HEK293 (cell line): ENCODE data around the gene PRKCA.

ENCODE experiments used
- GLI2 ChIP-seq: fragments of 450-650 bp; formaldehyde crosslinking; IDR thresholded peaks from 2 replicates; pipeline ENCODE4; 2017; ENCODE audit warnings: missing biosample characterization, missing genetic modification characterization, low read depth, borderline replicate concordance
- GLIS1 ChIP-seq: fragments of 450-650 bp; formaldehyde crosslinking; IDR thresholded peaks from 2 replicates; pipeline ENCODE4 v1.5.1; 2016; ENCODE audit warnings: missing biosample characterization, missing genetic modification characterization
- KLF10 ChIP-seq: fragments of 450-650 bp; IDR thresholded peaks from 2 replicates; pipeline ENCODE4 v1.5.1; 2018; ENCODE audit warnings: missing biosample characterization, mild to moderate bottlenecking, missing genetic modification characterization
- KLF7 ChIP-seq: fragments of 450-650 bp; formaldehyde crosslinking; IDR thresholded peaks from 2 replicates; pipeline ENCODE4 v1.5.1; 2016; ENCODE audit warnings: missing biosample characterization, missing genetic modification characterization, borderline replicate concordance
- KLF8 ChIP-seq: fragments of 450-650 bp; formaldehyde crosslinking; IDR thresholded peaks from 2 replicates; pipeline ENCODE4 v1.5.1; 2016; ENCODE audit warnings: missing biosample characterization, missing genetic modification characterization
- RBAK ChIP-seq: fragments of 450-650 bp; formaldehyde crosslinking; IDR thresholded peaks from 2 replicates; pipeline ENCODE4 v1.5.1; 2016; ENCODE audit warnings: missing biosample characterization, missing genetic modification characterization
- ZNF10 ChIP-seq: fragments of 450-650 bp; formaldehyde crosslinking; IDR thresholded peaks from 2 replicates; pipeline ENCODE4 v1.5.1; 2017; ENCODE audit warnings: missing biosample characterization, missing genetic modification characterization
- ZNF121 ChIP-seq: fragments of 450-650 bp; formaldehyde crosslinking; IDR thresholded peaks from 2 replicates; pipeline ENCODE4 v1.5.1; 2016; ENCODE audit warnings: missing biosample characterization, missing genetic modification characterization
- ZNF133 ChIP-seq: fragments of 450-650 bp; formaldehyde crosslinking; IDR thresholded peaks from 2 replicates; pipeline ENCODE4 v1.5.1; 2016; ENCODE audit warnings: missing biosample characterization, missing genetic modification characterization
- ZNF140 ChIP-seq: fragments of 450-650 bp; formaldehyde crosslinking; IDR thresholded peaks from 2 replicates; pipeline ENCODE4 v1.5.1; 2016; ENCODE audit warnings: missing biosample characterization, missing genetic modification characterization
- ZNF473 ChIP-seq: fragments of 450-650 bp; formaldehyde crosslinking; IDR thresholded peaks from 2 replicates; pipeline ENCODE4 v1.5.1; 2017; ENCODE audit warnings: missing biosample characterization, missing genetic modification characterization
- ZNF501 ChIP-seq: fragments of 450-650 bp; formaldehyde crosslinking; IDR thresholded peaks from 2 replicates; pipeline ENCODE4 v1.5.1; 2016; ENCODE audit warnings: missing biosample characterization, missing genetic modification characterization
- ZNF521 ChIP-seq: fragments of 450-650 bp; formaldehyde crosslinking; IDR thresholded peaks from 2 replicates; pipeline ENCODE4 v1.5.1; 2017; ENCODE audit warnings: missing biosample characterization, mild to moderate bottlenecking, missing genetic modification characterization
- ZNF558 ChIP-seq: fragments of 450-650 bp; formaldehyde crosslinking; IDR thresholded peaks from 2 replicates; pipeline ENCODE4 v1.5.1; 2016; ENCODE audit warnings: missing biosample characterization, missing genetic modification characterization
- ZNF596 ChIP-seq: fragments of 450-650 bp; IDR thresholded peaks from 2 replicates; pipeline ENCODE4 v1.5.0; 2018; ENCODE audit warnings: missing biosample characterization, mild to moderate bottlenecking, missing genetic modification characterization, moderate library complexity
- ZNF600 ChIP-seq: fragments of 450-650 bp; formaldehyde crosslinking; IDR thresholded peaks from 2 replicates; pipeline ENCODE4 v1.5.1; 2016; ENCODE audit warnings: missing biosample characterization, missing genetic modification characterization
- ZNF623 ChIP-seq: fragments of 450-650 bp; formaldehyde crosslinking; IDR thresholded peaks from 2 replicates; pipeline ENCODE4 v1.5.1; 2016; ENCODE audit warnings: missing biosample characterization, missing genetic modification characterization
- ZNF626 ChIP-seq: fragments of 450-650 bp; sonication (Bioruptor Pico); formaldehyde crosslinking; IDR thresholded peaks from 2 replicates; pipeline ENCODE4 v1.5.1; 2018; ENCODE audit warnings: missing biosample characterization, missing genetic modification characterization, inconsistent platforms
- ZNF664 ChIP-seq: fragments of 450-650 bp; formaldehyde crosslinking; IDR thresholded peaks from 2 replicates; pipeline ENCODE4 v1.5.1; 2016; ENCODE audit warnings: missing biosample characterization, missing genetic modification characterization
- ZNF747 ChIP-seq: fragments of 450-650 bp; formaldehyde crosslinking; IDR thresholded peaks from 2 replicates; pipeline ENCODE4 v1.5.1; 2016; ENCODE audit warnings: missing biosample characterization, missing genetic modification characterization
- ZNF76 ChIP-seq: fragments of 450-650 bp; formaldehyde crosslinking; IDR thresholded peaks from 2 replicates; pipeline ENCODE4; 2016; ENCODE audit warnings: low read depth, missing biosample characterization, missing genetic modification characterization, borderline replicate concordance
- ZNF776 ChIP-seq: fragments of 450-650 bp; formaldehyde crosslinking; IDR thresholded peaks from 2 replicates; pipeline ENCODE4 v1.5.0; 2017; ENCODE audit warnings: missing biosample characterization, missing genetic modification characterization, borderline replicate concordance
- ZNF843 ChIP-seq: fragments of 450-650 bp; formaldehyde crosslinking; IDR thresholded peaks from 2 replicates; pipeline ENCODE4 v1.5.1; 2016; ENCODE audit warnings: missing biosample characterization, missing genetic modification characterization
- ZXDB ChIP-seq: fragments of 450-650 bp; formaldehyde crosslinking; IDR thresholded peaks from 2 replicates; pipeline ENCODE4 v1.5.1; 2016; ENCODE audit warnings: missing biosample characterization, missing genetic modification characterization
- TF ChIP-seq, protein P1 (sequence below): fragments of 450-650 bp; formaldehyde crosslinking; IDR thresholded peaks from 2 replicates; pipeline ENCODE4 v1.5.1; 2016; ENCODE audit warnings: missing biosample characterization, missing genetic modification characterization
- TF ChIP-seq, protein P2 (sequence below): fragments of 450-650 bp; formaldehyde crosslinking; IDR thresholded peaks from 2 replicates; pipeline ENCODE4 v1.5.1; 2016; ENCODE audit warnings: missing biosample characterization, missing genetic modification characterization
- TF ChIP-seq, protein P3 (sequence below): fragments of 450-650 bp; formaldehyde crosslinking; IDR thresholded peaks from 2 replicates; pipeline ENCODE4 v1.5.1; 2017; ENCODE audit warnings: missing biosample characterization, missing genetic modification characterization
- TF ChIP-seq, protein P4 (sequence below): fragments of 450-650 bp; formaldehyde crosslinking; conservative IDR thresholded peaks from 2 replicates; pipeline ENCODE4 v1.5.1; 2016; ENCODE audit warnings: low read depth, missing biosample characterization, missing genetic modification characterization
- TF ChIP-seq, protein P5 (sequence below): fragments of 450-650 bp; formaldehyde crosslinking; IDR thresholded peaks from 2 replicates; pipeline ENCODE4 v1.5.1; 2016; ENCODE audit warnings: missing biosample characterization, missing genetic modification characterization
- TF ChIP-seq, protein P6 (sequence below): fragments of 450-650 bp; formaldehyde crosslinking; IDR thresholded peaks from 2 replicates; pipeline ENCODE4 v1.5.1; 2016; ENCODE audit warnings: missing biosample characterization, missing genetic modification characterization

The PRKCA gene

DNA sequence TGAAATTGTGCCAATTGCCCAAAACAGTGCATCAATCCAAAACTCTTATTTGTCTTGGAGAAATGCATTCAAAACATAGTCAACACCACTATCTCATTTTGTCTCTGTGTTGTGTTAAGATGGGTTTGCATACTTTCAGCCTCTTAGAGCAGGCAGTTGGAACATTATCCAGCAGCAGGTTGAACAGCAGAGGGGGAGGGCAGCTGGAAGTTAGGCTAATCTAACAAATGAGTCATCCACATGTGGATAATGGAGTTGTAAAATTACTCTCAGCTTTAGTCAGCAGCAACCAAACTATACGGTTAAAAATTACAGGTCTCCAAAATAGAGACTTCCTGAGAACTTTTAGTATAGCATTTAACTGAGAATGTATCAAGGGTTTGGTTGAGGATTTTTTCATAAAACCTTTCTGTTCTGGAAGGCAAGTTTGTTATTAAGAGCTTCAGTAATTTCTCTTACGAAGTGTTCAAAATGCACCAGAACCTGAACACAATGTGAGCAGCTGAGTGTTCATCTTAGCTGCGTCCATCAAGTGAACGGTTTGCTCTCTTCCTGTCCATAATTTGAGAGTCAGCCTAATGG, 46.3 kb downstream of the PRKCA start (continued):
- TF ChIP-seq GLI2 (tag by site-specific recombination) (peak; percentile 19; the same call in 1 of the 2 replicates), GLIS1 (tag by site-specific recombination) (peak; percentile 20; the same call in 1 of the 2 replicates), ZNF140 (tag by site-specific recombination) (no peak), ZNF121 (tag by site-specific recombination) (no peak), ZNF521 (no peak), ZNF600 (tag by site-specific recombination) (no peak; the same call in 1 of the 2 replicates), RBAK (tag by site-specific recombination) (no peak), ZNF558 (no peak), ZNF626 (no peak), ZNF133 (tag by site-specific recombination) (no peak), ZNF776 (no peak), ZNF501 (tag by site-specific recombination) (no peak), ZNF596 (no peak), KLF7 (tag by site-specific recombination) (no peak), ZNF623 (no peak), ZNF747 (tag by site-specific recombination) (no peak), KLF8 (tag by site-specific recombination) (peak; percentile 56; the same call in 1 of the 2 replicates), ZXDB (tag by site-specific recombination) (peak; percentile 52), ZNF843 (peak; percentile 44), ZNF10 (tag by site-specific recombination) (peak; percentile 73; the same call in 1 of the 2 replicates), KLF10 (tag by site-specific recombination) (peak; percentile 62), ZNF664 (tag by site-specific recombination) (peak; percentile 98), ZNF473 (no peak), ZNF76 (no peak)
- TF ChIP-seq, protein P1, sequence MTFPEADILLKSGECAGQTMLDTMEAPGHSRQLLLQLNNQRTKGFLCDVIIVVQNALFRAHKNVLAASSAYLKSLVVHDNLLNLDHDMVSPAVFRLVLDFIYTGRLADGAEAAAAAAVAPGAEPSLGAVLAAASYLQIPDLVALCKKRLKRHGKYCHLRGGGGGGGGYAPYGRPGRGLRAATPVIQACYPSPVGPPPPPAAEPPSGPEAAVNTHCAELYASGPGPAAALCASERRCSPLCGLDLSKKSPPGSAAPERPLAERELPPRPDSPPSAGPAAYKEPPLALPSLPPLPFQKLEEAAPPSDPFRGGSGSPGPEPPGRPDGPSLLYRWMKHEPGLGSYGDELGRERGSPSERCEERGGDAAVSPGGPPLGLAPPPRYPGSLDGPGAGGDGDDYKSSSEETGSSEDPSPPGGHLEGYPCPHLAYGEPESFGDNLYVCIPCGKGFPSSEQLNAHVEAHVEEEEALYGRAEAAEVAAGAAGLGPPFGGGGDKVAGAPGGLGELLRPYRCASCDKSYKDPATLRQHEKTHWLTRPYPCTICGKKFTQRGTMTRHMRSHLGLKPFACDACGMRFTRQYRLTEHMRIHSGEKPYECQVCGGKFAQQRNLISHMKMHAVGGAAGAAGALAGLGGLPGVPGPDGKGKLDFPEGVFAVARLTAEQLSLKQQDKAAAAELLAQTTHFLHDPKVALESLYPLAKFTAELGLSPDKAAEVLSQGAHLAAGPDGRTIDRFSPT, result peak; percentile 39; the same call in 1 of the 2 replicates
- TF ChIP-seq, protein P2, sequence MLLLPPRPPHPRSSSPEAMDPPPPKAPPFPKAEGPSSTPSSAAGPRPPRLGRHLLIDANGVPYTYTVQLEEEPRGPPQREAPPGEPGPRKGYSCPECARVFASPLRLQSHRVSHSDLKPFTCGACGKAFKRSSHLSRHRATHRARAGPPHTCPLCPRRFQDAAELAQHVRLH (tag by site-specific recombination), result 0 out of 2 replicates have a peak, but pooled peaks have one; percentile 44
- TF ChIP-seq, protein P3, sequence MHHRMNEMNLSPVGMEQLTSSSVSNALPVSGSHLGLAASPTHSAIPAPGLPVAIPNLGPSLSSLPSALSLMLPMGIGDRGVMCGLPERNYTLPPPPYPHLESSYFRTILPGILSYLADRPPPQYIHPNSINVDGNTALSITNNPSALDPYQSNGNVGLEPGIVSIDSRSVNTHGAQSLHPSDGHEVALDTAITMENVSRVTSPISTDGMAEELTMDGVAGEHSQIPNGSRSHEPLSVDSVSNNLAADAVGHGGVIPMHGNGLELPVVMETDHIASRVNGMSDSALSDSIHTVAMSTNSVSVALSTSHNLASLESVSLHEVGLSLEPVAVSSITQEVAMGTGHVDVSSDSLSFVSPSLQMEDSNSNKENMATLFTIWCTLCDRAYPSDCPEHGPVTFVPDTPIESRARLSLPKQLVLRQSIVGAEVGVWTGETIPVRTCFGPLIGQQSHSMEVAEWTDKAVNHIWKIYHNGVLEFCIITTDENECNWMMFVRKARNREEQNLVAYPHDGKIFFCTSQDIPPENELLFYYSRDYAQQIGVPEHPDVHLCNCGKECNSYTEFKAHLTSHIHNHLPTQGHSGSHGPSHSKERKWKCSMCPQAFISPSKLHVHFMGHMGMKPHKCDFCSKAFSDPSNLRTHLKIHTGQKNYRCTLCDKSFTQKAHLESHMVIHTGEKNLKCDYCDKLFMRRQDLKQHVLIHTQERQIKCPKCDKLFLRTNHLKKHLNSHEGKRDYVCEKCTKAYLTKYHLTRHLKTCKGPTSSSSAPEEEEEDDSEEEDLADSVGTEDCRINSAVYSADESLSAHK (tag by site-specific recombination), result peak; percentile 54; the same call in 1 of the 2 replicates
- TF ChIP-seq, protein P4, sequence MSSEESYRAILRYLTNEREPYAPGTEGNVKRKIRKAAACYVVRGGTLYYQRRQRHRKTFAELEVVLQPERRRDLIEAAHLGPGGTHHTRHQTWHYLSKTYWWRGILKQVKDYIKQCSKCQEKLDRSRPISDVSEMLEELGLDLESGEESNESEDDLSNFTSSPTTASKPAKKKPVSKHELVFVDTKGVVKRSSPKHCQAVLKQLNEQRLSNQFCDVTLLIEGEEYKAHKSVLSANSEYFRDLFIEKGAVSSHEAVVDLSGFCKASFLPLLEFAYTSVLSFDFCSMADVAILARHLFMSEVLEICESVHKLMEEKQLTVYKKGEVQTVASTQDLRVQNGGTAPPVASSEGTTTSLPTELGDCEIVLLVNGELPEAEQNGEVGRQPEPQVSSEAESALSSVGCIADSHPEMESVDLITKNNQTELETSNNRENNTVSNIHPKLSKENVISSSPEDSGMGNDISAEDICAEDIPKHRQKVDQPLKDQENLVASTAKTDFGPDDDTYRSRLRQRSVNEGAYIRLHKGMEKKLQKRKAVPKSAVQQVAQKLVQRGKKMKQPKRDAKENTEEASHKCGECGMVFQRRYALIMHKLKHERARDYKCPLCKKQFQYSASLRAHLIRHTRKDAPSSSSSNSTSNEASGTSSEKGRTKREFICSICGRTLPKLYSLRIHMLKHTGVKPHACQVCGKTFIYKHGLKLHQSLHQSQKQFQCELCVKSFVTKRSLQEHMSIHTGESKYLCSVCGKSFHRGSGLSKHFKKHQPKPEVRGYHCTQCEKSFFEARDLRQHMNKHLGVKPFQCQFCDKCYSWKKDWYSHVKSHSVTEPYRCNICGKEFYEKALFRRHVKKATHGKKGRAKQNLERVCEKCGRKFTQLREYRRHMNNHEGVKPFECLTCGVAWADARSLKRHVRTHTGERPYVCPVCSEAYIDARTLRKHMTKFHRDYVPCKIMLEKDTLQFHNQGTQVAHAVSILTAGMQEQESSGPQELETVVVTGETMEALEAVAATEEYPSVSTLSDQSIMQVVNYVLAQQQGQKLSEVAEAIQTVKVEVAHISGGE (tag by site-specific recombination), result no peak
- TF ChIP-seq, protein P5, sequence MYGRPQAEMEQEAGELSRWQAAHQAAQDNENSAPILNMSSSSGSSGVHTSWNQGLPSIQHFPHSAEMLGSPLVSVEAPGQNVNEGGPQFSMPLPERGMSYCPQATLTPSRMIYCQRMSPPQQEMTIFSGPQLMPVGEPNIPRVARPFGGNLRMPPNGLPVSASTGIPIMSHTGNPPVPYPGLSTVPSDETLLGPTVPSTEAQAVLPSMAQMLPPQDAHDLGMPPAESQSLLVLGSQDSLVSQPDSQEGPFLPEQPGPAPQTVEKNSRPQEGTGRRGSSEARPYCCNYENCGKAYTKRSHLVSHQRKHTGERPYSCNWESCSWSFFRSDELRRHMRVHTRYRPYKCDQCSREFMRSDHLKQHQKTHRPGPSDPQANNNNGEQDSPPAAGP, result 0 out of 2 replicates have a peak, but pooled peaks have one; percentile 51
- TF ChIP-seq, protein P6, sequence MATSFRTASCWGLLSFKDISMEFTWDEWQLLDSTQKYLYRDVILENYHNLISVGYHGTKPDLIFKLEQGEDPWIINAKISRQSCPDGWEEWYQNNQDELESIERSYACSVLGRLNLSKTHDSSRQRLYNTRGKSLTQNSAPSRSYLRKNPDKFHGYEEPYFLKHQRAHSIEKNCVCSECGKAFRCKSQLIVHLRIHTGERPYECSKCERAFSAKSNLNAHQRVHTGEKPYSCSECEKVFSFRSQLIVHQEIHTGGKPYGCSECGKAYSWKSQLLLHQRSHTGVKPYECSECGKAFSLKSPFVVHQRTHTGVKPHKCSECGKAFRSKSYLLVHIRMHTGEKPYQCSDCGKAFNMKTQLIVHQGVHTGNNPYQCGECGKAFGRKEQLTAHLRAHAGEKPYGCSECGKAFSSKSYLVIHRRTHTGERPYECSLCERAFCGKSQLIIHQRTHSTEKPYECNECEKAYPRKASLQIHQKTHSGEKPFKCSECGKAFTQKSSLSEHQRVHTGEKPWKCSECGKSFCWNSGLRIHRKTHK (tag by site-specific recombination), result no peak
